NCI-H187 treated with DMSO at 0.1 percent for 48 hours (cell line): ENCODE results near the gene GNAQ.
"Not testable (repeated sequence)": the region's sequence is repeated elsewhere in the genome, so short reads cannot be mapped to it uniquely, and the experiment has no call there.

Experiments
- DNase-seq: peaks from one replicate; lab custom pipeline; 2025; lab: John Stamatoyannopoulos, UW

The GNAQ gene

GRCh38 chr9:77687737-77688136, 343.9 kb downstream of the GNAQ start:
- not testable (repeated sequence) for DNase-seq

- no peak for DNase-seq
Measured at GRCh38 chr9:77680581-77680980, 351.0 kb downstream of the GNAQ start.

- no peak for DNase-seq
Measured at GRCh38 chr9:77679661-77680368, 351.8 kb downstream of the GNAQ start.

- DNase-seq, result no peak
Measured at GRCh38 chr9:77679088-77679487, 352.5 kb downstream of the GNAQ start.

- DNase-seq, result no peak
Measured at GRCh38 chr9:77677957-77678535, 353.6 kb downstream of the GNAQ start.

GRCh38 chr9:77677397-77677796, 354.2 kb downstream of the GNAQ start:
- no peak for DNase-seq

GRCh38 chr9:77673941-77674791, 357.4 kb downstream of the GNAQ start:
- DNase-seq, result no peak

GRCh38 chr9:77672183-77672582, 359.4 kb downstream of the GNAQ start:
- no peak for DNase-seq

GRCh38 chr9:77667151-77667550, 364.5 kb downstream of the GNAQ start:
- no peak for DNase-seq
